ENCODE measurements around the gene SRSF4.
"Not testable (repeated sequence)": the region's sequence is repeated elsewhere in the genome, so short reads cannot be mapped to it uniquely, and the experiment has no call there.

Gene SRSF4

DNA sequence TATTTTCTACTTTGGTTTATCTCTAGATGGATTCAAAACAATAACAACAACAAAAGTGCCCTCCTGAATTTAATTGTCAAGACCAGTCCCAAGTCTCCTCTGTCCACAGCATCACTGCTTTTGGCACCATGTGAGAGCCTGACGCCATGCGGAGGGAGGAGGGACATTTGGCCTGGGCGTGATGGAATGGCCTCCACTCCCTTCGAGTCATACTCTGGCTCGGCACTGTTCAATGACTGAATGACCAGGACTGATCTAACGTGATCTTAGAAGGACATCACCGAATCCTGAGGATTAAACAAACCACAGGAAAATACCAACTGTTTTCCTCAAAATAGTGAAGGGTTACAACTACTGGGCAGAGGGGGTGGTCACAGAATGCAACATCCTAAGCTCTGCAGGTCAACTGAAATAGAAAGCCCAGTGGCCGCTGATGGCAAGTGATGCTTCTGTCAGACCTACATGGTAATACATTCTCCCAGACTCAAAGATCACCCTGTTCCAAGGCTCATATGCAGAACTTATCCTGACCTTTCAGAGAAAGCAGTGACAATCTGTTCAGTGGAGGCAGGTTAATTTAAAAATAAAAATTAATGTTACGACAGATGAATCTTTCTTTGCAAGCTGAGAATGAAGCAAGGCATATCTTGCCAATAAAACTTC is 19.1 kb downstream of the SRSF4 start:
- DNase-seq, result no peak

DNA sequence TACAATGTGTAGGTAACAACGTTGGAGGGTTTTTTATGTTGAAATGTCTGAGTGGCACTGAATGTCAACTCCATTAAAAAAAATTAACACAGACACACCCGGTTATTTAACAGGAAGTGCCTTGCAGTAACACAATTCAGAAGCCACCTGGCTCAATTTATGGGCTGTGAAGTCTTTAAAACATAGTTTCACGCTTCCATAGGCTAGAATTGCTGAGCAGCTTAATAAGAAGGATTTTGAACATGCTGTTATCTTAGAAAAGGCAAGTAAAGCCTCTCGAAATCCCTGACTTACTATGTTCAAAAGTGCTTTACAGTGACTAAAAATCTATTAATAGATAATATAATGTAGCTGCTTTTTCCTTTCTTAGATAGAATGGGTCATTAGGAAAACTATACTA is 19.7 kb downstream of the SRSF4 start:
- no peak for DNase-seq

- no peak for DNase-seq
Measured at GRCh38 chr1:29159773-29160172, 21.9 kb downstream of the SRSF4 start.

DNA sequence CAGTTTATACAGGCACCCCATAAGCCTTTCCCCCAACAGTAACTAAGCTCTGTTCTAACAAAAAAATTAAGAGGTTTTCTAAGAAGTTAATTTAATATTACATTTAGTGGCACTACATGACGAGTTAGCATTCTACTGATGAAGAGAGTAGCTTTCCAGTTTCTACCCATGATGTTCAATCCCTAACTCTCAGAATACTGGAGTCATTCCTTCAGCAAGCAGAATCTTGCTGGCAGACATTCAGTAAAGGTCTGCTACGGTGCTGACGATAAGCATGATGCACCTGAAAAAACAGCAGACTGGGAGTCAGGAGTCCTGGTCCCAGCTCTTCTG is 24.5 kb downstream of the SRSF4 start:
- no peak for DNase-seq

DNA sequence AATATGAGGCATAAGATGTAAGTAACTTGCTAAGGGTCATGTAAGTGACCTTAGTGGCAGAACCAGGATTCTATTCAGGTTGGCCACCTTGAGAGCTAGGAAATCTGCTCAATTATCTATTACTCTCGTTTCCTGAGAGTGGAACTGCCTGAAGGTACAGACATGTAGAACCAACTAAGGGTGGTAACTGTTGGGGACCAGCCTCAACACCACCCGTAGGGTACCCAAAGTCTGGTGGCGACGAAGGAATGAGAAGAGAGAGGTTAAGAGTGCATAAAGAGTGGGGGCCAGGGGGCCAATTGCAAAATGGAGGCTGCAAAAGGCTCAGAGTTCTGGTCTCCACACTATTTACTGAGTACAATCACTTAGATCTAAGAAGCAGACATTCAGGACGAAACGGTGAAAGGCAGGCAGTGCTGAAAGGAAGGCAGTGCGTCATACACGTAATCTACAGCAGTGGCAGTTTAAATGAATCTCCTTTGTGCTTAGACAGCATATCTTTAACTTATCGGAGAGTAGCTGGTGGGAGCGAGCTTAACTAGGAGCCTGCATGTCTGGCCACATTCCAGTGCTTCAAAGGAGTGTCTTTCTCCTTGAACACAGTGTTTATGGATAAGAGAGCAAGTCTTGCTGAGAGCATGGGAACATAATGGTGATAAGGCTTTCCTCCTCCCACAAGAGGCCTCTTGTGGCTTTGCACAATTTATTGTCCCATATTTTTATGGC is 25.0 kb downstream of the SRSF4 start:
- DNase-seq, result no peak

GRCh38 chr1:29152046-29152805 is 29.5 kb downstream of the SRSF4 start:
- DNase-seq, result no peak

DNA sequence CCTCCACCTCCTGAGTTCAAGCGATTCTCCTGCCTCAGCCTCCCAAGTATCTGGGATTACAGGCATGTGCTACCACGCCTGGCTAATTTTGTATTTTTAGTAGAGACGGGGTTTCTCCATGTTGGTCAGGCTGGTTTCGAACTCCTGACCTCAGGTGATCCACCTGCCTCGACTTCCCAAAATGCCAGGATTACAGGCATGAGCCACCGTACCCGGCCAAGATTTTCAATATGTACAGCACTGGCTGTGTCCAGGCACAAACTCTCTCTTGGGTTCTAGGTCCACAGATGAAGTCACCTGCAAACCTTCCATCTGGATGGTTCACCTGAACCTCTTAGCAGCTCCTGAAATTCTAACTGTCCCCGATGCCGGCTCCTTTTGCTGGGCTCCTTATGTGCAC is 31.4 kb downstream of the SRSF4 start:
- DNase-seq, result not testable (repeated sequence)

GRCh38 chr1:29148656-29149491 is 32.8 kb downstream of the SRSF4 start:
- DNase-seq, result no peak

GRCh38 chr1:29145739-29146437 is 35.8 kb downstream of the SRSF4 start:
- no peak for DNase-seq

DNA sequence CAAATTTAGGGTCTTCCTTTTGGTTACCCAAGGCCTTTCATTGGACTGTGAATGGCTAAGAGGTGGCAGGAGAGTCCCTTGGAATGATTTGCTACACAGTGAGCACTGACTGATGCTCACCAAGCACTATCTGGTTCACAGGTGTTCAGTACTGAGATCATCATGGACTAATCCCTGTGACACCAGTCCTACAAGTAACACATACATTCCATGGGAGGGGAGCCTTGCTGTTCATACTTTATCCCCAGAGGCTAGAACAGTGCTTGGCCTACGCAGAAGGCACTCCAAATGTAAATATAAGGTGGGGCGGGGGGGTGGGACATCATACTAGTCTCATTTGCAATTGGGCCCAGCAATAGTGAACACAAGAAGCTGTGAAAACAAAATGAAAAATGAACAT is 37.5 kb downstream of the SRSF4 start:
- DNase-seq, result no peak

DNA sequence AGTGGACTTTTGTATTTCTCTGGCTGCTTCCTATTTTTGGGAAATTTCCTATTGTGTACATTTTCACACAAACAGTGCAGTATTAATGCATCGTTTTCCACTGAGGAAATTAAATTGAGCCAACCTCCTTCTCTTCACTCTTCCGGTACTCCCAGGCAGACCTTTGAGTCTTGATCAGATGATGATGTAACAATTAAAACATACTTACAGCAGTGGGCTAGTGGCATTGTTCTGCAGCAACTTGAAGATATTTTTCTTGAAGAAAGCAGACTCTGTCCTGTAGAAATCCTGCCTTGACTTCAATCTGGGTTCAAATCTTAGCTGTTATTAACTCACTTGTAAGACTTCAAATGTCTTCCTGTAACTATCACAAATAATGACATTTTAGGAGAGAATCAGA is 39.0 kb downstream of the SRSF4 start:
- no peak for DNase-seq

DNA sequence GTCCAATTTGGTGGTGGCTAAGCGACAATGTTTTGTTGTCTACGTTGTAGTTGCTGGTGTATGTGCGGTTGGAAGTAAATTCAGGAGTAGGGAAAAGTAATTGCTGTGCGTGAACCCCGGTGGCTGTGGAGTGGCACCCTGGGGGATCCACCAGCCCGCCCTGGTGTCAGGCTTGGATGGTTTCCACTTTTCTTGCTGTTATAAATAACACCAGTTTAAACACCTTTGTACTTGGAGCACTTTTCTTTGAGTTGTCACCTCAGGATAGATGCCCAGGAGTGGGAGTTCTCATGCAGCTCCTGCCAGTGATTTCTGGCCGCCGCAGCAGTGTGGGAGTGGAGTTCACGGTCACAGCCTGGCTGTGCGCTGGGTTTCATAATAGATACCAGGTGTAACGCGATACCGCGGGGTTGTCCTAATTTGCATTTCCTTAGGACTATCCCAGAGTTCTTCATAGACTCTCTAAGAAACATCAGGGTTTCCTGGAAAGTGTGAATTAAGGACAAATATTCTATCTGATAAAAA is 45.2 kb downstream of the SRSF4 start:
- no peak for DNase-seq

DNA sequence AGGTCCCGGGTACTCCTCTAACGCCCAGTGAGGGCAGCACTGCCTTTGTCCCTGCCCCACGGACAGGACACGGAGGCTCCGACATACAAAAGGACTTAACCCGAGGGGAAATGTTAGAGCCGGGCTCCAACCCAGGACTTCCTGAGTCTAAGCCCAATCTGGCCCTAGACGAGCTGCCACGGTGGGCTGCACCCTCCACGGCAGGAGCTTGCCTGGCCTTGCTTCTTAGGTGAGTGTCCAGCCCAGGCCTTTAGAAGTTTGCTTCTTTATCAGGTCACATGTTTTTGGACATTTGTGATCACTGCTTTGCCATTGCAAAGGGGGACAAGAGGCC is 47.0 kb downstream of the SRSF4 start:
- DNase-seq, result no peak

GRCh38 chr1:29133861-29134694 is 47.6 kb downstream of the SRSF4 start:
- DNase-seq, result no peak

DNA sequence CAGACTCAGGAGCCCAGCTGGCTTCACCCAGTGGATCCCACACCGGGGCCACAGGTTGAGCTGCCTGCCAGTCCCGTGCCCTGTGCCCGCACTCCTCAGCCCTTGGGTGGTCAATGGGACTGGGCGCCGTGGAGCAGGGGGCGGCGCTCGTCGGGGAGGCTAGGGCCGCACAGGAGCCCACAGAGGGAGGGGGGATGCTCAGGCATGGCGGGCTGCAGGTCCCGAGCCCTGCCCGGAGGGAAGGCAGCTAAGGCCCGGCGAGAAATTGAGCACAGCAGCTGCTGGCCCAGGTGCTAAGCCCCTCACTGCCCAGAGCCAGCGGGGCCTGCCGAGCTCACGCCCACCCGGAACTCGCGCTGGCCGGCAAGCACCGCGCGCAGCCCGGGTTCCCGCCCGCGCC is 50.6 kb downstream of the SRSF4 start:
- DNase-seq, result not testable (repeated sequence)

DNA sequence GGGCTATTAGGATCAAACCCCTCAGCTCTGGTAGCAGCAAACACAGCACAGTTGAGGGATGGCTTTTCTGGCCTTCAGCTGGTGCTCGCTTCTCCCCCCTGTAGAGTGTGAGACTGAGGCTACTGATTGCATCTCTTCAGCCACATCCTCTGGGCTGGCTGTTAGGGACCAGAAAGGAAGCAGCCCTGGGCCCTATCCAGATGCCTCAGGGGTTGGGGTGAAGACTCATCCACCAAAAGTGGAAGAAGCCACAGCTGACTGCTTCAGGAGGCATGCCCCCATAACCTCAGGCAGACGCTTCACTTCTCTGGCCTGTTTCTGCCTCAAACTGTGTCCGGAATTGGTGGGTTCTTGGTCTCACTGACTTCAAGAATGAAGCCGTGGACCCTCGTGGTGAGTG is 51.8 kb downstream of the SRSF4 start:
- DNase-seq, result no peak

- DNase-seq, result no peak
Measured at GRCh38 chr1:29128739-29129138, 53.0 kb downstream of the SRSF4 start.

DNA sequence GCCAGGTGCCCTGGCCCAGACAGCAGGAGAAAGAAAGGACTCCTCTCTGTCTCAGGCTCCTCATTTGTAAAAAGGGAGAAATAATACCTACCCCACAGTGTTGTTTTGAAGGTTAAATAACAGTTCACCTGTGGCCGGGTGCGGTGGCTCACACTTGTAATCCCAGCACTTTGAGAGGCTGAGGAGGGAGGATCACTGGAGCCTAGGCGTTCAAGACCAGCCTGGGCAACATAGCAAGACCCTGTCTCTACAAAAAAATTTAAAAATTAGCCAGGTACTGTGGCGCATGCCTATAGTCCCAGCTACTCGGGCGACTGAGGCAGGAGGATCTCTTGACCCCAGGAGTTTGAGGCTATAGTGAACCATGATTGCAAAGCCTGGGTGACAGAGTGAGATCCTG is 55.5 kb downstream of the SRSF4 start:
- DNase-seq, result no peak

GRCh38 chr1:29125788-29126187 is 55.9 kb downstream of the SRSF4 start:
- DNase-seq, result no peak

- DNase-seq, result no peak
Measured at GRCh38 chr1:29125237-29125641, 56.5 kb downstream of the SRSF4 start.

Data from CD4-positive, alpha-beta T cell treated with Interleukin-4 for 4 hours (primary cell).